PC-9 (cell line): ENCODE data around the gene CTDNEP1.

Experiments
- CTCF ChIP-seq: fragments of 200-600 bp; sonication (generic); conservative IDR thresholded peaks from 2 replicates; pipeline ENCODE4 v1.6.1; 2017; ENCODE audit warnings: mixed run types, antibody characterized with exemption, mild to moderate bottlenecking, moderate library complexity
- EZH2 ChIP-seq: fragments of 200-600 bp; sonication (generic); IDR thresholded peaks from 2 replicates; pipeline ENCODE4 v1.8.0; 2017; ENCODE audit warnings: antibody characterized with exemption, low read depth

GRCh38 chr17:7256766-7257456 lies 5.4 kb upstream of the CTDNEP1 start:
- TF ChIP-seq CTCF, result no peak
- no peak for TF ChIP-seq EZH2
